NCI-H187 (cell line): ENCODE measurements around the gene TBC1D22A.

Source experiments
- DNase-seq, 2 experiments: peaks; one replicate each; lab custom pipeline; 2025; lab: John Stamatoyannopoulos, UW

The TBC1D22A gene

GRCh38 chr22:46934746-46935491 is 172.5 kb downstream of the TBC1D22A start:
- DNase-seq: no peak

- no peak for DNase-seq
Observed at GRCh38 chr22:46935506-46936377, 173.3 kb downstream of the TBC1D22A start.

DNA sequence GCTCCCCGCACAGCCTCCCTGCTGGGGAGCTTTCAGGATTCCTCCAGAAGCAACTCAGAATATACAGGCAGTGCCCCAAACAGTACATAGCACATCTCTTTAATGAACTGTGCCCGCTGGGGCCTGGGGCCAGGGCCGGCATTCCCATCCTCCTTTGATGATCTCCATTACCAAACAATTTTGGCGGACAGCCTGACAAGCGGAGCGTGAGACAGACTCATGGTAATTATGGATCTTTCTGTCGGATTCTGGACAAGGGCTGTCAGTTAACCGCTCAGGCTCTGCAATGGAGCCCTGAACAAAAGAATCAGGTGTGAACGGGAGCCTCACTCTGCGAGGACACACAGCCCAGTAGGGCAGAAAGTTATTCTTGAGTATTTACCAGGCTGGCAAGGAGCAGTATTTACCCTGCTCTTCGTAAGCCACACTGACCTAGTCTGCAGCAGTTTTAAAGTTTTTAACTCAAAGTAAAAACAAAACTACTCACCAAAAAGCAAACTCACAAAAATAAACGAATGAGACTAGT is 174.0 kb downstream of the TBC1D22A start:
- no peak for DNase-seq

GRCh38 chr22:46937185-46937584 is 174.7 kb downstream of the TBC1D22A start:
- DNase-seq: no peak

GRCh38 chr22:46937939-46938338 is 175.5 kb downstream of the TBC1D22A start:
- DNase-seq: no peak

DNA sequence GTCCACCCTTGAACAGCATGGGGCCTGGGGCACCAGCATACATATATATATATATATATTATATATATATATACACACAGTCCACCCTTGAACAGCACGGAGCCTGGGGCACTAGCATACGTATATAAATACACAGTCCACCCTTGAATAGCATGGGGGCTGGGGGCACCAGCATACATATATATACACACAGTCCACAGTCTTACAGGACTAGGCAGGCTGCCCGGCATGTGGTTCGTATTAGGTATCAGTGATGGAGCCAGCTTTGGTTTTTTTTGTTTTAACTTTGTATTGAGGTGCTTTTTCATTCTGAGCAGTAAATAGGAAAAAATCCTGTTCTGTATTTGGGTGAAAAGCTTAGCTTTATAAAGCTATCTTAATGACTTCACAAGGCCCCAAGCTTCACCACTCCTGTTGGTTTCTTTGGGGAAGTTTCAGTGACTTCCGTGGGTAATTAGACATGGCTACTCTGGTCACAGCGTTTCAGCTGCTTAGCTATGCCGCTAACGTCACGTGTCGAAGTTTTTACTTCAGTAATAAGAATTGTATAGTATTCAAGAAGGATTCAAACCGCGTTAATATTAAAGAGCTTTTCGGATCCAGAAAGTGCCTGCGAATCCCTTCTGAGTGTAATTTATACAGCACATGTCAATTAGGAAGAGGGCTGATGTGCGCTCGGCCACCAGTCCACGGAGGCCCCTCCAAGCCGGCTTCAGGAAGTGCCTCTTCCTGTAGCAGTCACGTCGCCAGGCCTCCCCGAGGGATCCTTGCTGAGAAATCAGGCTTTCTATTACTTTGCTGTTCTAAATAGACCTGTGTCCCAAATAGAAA is 179.7 kb downstream of the TBC1D22A start:
- DNase-seq: no peak

DNA sequence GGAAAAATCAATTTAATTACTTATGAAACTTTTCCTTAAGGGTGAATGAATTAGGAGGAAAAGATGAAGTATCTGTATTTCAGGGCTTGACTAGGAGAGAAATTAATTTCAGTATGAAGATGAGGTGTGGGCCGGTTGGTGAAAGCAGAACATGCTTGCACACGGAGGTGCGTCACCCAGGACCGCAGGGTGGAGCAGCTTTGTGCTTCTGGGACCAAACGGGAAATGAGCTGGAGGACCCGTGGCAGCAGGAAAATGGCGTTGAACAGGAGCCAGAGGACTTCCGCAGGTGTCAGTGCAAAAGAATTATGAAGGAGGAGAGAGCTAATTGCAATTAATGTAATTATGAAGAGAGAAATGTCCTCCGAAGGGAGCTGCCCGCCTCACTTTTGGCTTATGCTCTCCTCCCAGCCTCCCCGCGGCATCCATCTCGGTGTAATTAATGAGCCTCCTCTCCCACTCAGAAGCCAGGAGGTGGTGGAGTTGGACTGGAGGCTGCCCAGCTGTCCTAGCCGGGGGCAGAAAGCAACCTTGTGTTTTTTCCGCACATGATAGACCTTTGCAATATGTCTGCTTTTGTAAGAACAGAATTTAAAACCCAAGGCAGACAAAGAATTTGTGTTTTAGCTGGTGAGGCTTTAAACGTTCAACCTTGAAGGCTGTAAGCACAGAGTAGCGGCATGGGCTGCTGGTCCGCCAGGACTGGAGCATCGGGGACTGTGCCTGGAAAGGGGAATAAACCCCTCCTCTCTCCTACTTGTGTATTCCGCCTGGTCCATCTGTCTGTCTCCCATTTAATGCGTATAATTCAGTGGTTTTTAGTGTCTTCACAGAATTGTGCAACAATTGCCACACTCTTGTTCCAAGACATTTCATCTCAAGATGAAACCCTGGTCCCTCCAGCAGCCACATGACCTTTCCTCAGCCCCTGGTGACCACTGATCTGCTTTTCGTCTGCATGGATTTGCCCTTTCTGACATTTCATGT is 180.6 kb downstream of the TBC1D22A start:
- no peak for DNase-seq

DNA sequence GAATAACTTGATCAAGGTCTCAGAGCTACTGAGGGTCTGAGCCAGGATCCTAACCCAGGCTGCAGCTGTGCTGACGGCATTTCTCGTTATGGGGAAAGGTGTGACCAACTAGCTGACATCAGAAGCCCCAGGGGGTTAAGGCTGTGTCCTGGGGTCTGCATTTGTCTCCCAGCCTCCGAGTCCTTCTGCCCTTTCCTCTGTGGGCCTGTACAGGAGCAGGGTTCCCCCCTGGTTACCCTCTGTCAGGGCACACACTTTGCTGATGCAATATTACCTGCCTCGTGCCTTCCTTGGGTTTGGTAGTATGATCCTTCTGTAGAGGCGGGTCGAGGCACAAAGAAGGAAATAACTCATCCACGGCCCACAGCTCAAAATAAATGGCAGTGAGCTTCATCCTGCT is 183.0 kb downstream of the TBC1D22A start:
- DNase-seq: no peak

GRCh38 chr22:46946383-46946962 is 184.0 kb downstream of the TBC1D22A start:
- no peak for DNase-seq

DNA sequence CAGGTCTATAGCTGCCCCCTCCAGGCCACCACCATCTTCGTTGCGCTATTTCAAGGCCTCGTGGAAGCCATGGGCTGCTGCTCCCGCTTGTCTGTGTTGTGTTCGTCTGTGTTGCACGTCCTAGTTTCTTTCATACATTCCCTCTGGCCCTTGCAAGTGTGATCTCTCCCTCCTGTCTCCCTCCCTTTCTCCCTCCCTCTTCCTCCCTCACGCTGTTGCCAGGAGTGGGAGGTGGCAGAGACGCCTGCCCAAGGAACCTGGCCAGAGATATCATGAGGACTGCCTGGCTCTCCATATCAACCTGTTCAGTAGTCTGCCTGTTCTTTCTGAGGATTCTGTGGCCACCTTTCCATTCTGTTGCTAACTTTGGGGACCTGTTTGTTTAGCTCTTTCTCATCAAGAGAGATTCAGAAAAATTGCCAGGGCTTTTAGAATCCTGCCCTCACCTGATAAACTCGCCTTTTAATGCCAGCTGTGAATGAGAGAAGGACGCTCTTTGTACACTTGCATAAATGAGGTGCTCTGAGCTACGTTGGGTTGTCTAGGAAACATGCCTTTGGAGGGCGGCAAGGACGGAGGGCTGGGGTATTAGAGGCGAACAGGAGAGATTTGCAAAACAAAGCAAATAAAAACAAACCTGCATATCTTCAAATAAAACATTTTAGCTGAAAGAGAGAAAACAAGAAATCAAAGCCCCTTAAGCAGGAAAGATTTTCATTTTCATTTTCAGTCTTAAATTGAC is 185.2 kb downstream of the TBC1D22A start:
- DNase-seq: no peak

DNA sequence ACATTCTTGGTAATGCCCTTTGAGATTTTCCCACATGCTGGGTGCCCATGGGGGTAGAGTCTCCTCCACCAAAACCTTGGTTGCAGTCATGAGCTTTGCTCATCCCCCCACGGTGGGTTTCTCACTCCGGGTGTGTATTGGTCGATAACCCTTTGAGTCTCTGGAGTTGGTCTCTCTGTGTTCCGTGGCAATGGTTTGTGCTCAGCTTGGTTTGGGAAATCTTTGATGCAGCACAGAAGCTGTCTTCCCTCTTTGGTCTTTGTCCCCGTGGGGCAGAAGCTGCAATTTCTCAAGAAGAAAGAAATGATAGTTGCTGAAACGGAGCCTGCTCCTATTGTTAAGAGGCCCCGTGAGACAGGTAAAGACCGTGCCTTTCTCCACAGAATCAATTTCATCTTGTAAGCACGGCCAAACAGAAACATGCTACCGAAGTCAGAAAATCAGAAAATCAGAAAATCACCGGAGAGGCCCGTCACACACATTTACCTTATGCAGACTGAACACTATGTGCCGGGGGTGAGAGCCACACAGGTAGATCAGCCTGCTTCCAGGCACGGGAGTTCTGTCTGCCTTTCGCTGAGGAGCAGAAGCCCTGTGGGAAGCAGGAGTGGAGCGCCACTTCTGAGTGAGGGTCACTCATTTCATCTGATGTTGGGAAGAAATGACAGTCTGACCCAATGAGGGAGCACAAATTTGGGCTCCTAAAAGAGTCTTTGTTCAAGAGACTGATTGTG is 186.1 kb downstream of the TBC1D22A start:
- DNase-seq: no peak

DNA sequence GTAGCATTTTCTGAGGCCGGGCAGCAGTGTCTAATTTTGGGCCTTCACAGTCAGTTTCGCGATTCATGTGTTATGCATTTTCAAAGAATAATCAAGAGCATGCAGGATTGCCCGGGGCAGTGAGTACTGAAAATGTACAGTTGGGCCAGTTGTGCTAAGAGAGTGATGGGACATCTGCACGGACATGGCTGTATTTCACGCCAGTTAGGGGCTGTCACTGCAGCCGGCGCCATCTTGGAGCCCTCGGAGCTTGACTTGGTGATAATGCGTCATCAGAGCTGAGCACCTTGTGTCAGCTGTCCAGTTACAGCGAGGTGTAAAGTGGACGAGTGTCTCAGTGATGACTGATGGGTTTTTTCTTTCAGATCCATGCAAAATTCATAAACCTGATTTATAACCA is 188.9 kb downstream of the TBC1D22A start:
- no peak for DNase-seq

DNA sequence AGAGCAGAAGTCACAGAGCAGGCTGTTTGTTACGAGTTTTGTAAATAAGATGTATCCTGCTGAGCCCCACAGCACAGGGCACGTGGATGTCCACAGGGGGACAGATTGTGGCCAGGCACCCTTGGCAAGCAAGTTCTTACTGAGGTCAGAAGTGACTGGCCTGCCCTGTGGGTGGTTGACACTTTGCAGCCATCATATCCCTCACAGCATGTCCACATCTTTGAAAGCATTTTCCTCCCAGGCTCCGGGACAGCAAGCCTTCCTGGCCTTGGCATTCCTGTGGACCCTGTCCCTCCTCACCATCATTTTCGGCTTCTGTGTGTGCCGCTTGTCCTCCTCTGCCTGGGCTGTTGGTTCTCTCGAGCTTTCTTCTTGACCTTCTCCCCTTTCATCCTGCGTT is 189.5 kb downstream of the TBC1D22A start:
- no peak for DNase-seq

GRCh38 chr22:46953968-46954765 is 191.7 kb downstream of the TBC1D22A start:
- no peak for DNase-seq

GRCh38 chr22:46954781-46955180 is 192.3 kb downstream of the TBC1D22A start:
- DNase-seq: no peak

GRCh38 chr22:46956498-46957215 is 194.2 kb downstream of the TBC1D22A start:
- no peak for DNase-seq

DNA sequence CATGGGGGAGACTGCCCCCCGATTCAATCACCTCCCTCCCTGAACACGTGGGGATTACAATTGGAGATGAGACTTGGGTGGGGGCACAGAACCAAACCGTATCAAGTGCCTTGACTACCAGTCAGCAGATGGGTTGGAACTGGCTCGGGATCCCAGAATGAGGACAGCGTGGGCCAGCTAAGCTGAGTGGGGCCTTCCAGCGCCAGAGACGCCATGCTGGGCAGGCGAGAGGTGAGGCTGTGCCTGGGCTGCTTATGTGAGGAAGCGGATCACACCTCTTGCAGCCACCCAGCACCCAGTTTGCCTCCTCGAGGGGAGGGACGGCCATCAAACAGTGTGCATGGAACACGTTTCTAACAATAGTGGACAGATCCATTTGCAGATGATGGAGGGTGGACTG is 195.1 kb downstream of the TBC1D22A start:
- no peak for DNase-seq

GRCh38 chr22:46958191-46958590 is 195.7 kb downstream of the TBC1D22A start:
- DNase-seq: no peak
